NAMALWA (cell line): ENCODE measurements around the gene TANC1.

Source experiments
- DNase-seq: peaks from one replicate; pipeline ENCODE4 v3.0.0-alpha.2; 2015; ENCODE audit warnings: low spot score

The TANC1 gene

DNA sequence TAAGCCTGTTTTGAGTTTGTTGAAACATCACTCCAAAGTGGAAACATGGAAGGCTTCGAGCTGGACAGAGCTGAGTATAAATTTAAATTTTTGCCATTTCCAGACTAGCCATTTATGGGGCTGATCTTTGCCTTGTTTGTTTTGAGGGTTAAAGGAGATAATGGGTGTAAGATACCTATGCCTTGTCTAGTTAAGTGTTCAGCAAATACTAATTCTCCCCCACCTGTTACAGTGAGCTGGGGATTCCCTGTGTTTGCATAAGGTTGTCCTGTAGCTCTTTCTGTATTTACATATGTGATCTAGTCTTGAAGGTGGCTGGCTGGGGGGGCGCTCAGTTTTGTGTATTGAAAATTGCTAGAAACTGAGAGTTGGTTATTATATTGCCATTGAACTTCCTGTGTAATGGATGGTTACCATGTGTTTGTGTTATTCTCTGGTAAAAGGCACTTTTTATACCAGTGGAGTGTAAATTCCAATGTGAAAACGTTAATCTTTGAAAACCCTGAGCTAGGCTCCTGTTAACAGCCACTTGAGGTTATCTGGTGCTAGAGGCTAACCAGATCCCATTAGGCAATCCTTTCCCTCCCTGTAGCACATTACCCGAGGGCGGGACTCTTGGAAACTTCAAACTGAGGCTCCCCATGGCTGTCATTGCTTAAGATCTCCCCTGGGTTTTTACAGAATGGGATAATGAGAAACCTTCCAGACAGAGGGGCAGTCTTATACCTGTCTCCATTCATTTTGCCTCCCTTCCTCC, 26.7 kb downstream of the TANC1 start:
- peak; percentile 36 for DNase-seq

DNA sequence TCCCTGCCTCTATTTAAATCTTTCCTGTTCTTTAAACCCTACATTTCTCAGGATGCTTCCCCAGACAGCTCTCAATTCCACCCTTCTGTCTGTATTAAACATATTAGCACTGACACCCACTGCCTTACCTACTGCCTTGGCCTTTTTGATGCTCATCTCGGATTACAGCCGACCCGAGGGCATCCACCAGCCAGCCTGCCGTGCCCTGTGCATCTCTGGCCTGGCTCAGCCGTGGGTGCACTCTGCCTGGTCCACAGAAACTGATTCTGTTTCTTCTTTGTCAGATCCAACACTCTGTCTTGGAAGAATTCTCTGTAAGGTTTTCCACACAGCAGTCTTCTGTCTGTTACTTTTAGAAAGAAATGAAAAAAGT, 27.2 kb downstream of the TANC1 start:
- no peak for DNase-seq

DNA sequence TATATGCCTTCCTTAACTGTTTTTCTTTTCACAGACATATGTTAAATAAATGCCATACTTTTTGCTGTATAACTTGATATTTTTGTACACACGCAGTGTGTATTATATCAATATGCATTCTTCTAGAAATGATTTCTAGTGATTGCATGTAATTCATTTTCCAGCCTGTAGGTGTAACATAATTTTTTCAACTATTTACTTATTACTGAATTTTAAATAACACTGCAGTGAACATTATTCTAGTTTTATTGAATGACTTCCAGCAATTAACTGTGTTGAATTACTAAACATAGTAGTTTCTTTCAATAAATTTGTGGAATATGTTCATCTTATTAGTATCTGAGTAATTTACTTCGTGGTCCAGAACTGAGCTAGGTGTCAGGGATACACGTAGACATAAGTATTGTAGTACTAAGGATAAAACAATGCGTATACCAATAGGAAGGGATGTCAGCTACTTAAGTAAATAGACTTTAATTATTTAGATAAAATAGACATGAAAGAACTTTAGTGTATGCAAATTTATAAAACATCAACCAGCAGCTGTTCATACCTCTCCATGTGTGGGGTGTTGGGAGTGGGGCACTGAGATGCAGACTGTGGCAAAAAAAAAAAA, 28.0 kb downstream of the TANC1 start:
- peak; percentile 22 for DNase-seq

DNA sequence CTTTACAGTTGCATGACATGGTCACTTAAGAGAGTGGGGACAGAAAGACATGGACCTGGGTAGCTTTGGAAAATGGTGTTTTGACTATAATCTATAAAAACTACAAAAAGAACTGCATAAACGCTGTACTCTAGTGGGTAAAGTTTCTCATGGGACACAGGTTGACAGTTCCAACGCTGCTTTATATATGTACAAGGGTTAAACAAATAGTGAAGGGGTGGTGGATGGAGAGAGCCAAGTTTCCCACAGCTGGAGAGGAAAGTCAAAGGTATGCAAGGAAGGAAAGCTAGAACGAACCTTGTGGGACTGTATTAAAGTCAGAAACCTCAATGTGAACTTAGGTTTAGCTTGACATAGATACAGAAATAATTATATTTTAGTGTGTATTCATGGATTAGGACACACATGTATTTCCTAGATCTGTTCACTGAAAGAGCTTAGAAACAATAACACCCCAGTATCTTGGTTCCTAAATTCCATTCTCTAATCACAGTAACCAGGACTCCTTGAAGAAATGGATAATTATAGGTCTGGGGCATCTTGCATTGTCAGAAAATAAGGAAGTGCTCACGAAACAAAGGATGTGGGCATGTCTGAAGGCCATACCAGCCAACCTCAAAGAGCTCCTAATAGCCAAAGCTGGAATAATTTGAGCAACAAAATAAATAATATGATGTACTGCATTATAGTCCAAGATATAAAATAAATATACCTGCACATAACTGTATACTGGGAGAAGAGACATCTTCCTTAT, 28.8 kb downstream of the TANC1 start:
- no peak for DNase-seq

DNA sequence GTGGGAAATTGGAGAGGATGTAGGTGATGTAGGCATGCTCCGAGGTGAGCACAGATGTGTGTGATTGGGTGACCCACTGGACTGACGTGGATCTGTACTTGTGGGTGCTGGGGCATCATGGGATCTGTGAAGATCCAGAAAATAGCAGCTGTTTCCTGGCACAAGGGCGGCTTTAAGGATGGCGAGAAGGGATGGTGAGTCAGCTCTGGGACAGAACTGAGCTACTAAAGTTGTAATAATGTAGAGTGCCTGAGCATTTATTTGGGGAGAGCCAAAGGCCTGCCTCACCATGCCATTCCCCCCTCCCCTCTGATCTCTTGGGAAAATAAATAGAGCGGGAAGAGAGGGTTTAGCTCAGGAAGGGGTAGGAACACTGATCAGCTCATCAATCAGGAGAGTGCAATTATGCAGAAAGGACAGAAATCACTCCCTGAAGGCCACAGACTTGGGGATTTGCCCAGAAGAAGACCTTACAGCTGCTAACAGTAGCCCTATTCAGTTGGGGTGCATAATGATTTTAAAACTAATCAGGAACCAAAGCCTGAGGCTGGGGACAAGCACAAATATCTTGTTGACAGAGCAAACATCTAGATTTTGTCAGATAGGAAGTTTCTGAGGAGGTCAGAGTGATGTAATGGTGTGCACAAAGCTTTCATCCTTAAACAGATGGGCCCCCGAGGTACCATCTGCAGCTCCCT, 30.3 kb downstream of the TANC1 start:
- DNase-seq, result peak; percentile 28

DNA sequence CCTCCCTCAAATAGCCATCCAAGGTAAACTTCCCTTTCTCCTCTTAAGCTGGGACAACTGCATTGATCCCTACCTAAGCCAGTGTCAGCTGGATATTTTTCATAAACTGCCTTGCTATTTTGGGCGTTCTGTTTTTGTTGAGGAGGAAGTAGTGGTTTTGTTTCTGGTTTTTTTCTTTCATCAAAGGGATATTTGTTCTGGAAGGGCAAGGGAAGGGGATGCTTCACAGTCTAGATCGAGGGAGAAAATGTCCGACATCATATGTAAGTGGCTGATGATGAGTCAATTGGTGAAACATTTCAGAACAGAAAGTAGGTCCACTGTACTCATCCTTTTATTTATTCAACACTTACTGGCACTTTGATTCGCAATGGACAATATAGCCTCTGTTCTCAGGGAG, 31.0 kb downstream of the TANC1 start:
- DNase-seq, result no peak

DNA sequence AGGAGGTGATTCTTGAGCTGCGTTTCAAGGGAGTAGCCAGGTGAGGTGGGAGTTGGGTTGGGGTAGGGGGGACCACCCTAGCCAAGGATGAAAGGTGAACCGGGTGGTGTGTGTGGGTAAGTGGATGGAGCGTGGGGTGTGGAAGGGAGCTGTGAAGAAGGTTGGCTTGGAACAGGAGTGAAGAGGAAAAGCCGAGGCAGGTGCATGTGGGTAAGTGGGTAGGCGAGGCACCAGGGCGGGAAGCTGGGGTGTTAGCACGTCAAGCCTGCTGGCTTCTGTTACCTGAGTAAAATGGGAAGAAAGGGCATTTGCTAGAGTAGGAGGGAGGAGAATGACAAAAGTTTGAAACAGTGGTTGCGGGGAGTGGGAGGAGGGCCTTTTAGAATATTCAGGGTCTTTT, 31.6 kb downstream of the TANC1 start:
- no peak for DNase-seq

DNA sequence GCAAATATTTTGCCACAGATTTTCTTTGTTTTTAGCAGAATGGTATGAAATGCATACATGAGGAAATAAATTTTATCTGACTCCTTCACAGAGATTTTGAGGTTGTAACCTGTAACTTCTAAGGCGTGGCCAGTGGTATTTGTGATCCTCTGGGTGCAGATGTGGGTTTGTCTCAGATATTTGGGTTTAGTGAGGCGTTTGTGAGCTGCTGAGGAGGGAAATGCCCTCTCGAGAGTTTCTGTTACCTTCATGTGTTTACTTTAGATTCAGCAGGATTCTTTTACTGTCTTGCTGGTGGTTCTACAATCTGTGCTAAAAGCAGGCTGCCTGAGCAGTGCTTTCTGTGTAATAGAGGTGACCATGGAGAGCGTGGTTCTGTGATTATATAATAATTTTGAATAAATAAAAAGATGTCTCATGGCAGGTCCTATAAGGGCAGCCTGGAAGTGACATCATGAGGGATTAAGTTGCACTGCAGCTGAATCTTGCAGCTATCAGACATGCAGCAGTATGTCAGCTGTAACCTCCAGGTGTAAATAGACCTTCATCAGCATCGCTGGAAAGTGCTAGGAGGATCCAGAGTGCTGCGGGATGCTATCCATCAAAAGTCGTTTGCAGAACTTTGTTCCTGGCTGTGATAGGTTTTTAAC, 34.1 kb downstream of the TANC1 start:
- no peak for DNase-seq

DNA sequence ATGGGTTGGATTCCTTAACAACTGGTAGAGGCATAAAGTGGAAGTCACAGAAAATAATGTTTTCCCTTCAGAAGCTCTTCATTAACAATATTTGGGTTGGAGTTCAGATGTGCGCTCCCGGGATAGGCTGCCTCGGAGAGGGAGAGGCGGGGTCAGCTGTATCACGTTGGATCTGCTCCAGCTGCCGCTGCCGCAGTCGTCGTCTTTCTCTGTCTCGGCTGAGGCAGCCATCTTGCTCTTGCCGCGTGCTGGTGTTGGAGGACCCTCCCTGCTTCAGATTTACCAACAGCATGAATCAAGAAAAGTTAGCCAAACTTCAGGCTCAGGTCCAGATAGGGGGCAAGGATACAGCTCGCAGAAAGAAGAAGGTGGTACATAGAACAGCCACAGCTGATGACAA, 35.1 kb downstream of the TANC1 start:
- no peak for DNase-seq

DNA sequence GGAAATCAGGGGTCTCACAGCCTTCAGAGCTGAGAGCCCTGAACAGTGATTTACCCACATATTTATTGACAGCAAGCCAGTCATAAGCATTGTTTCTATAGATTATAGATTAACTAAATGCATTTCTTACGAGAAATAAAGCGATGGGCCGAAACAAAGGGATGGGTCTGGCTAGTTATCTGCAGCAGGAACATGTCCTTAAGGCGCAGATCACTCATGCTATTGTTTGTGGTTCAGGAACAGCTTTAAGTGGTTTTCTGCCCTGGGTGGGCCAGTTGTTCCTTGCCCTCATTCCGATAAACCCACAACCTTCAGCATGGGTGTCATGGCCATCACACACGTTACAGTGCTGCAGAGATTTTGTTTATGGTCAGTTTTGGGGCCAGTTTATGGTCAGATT, 36.4 kb downstream of the TANC1 start:
- DNase-seq, result no peak

DNA sequence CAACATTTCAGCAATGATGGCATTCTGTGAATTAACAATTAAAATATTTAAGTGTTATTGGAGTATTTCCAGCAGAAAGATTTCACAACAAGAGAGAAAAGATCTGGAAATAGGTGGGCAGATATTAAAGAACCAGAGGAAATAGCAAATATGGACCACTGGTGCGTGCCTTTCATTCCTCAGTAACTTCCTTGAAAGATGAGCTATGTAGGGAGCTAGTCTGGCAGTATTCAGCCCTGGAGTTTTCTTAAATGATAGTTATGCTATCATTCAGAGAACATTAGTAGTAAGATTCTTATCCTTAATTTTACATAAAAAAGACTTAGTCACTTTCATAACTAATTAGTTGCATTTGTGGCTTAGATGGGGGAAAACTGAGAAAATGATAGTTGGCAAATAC, 41.5 kb downstream of the TANC1 start:
- no peak for DNase-seq

DNA sequence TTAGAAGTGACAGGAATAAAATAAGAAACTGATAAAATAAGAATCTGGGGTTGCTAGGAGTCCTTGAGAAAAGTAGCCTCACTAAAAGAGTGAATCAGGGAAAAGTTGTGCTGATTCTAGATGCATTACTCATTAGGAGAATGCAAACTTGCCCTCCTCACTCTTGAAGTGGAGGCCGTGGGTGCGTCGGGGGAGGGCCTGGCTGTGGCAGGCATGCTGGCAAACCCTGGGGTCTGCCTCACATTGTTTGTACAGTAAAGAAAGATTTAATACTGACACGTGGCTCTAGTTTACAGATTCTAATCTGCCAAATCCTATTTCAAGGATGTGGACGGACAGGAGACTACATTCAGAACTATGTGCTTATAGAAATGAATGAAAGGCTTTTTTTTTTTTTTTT, 41.9 kb downstream of the TANC1 start:
- DNase-seq, result no peak

DNA sequence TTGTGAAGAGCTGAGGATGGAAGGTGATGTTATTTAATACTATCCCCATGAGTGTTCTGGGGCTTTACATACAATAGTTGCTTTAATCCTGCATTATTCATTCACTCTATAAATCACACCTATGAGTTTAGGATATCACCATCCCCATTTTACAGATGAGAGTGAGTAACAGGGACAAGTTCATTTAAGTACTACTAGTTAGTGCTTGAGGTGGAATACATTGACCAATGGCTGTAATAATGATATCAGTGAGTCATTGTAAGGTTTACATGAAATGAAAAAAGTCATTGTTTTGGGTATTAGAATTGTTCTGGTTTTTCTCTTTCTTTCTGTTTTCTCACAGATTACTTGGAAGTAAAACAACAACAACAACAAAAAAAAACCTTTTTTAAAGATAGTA, 42.5 kb downstream of the TANC1 start:
- DNase-seq, result no peak

DNA sequence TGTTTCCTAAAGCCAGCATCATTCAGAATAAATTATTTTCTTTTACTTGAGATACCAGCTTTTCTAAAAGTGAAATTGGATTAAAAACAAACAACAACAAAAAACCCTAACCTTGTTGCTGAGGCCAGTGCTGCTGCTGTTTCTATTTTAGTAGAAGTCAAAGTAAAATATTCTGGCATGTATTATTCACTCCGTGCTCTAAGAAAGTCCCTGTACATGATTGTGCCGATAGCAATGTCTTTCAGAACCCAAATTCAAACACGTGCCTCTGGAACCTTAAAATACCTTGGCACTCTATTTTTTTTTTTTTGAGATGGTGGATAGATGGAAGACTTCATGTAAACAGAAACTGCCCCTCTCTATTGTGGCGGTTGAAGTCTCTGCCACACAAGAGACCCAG, 43.7 kb downstream of the TANC1 start:
- no peak for DNase-seq

DNA sequence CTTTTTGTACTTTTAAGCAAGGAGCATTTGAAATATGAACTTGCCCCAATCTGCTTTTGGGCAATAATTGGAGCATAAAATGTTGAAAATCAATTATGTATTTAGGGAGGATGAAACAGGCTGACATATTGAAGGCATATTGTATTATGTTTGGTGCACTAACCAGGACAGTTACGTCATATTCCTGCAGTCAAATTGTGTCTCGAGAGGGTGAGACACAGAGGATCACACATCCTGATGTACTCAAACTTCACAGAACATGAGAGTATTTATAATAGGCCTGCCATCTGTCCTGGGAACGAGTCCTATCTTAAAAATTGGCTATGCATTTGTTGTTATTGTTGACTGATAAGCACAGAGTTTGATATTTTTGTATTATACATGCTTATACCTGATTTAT, 44.7 kb downstream of the TANC1 start:
- no peak for DNase-seq

DNA sequence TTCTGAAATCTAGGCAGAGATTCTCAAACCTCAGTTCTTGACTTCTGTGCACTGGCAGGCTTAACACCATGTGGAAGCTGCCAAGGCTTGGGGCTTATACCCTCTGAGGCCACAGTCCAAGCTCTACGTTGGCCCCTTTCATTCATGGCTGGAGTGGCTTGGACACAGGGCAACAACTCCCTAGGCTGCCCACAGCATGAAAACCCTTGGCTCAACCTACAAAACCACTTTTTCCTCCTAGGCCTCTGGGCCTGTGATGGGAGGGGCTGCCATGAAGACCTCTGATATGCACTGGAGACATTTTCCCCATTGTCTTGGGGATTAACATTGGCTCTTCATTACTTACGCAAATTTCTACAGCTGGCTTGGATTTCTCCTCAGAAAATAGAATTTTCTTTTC, 46.7 kb downstream of the TANC1 start:
- no peak for DNase-seq

DNA sequence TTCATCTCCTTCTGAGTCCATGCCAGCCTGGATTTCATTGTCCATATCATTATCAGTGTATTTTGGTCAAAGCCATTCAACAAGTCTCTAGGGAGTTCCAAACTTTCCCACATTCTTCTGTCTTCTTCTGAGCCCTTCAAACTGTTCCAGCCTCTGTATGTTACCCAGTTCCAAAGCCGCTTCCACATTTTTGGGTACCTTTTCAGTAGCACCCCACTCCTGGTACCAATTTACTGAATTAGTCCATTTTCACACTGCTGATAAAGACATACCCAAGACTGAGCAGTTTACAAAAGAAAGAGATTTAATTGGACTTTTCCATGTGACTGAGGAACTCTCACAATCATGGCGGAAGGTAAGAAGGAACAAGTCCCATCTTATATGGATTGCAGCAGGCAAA, 47.4 kb downstream of the TANC1 start:
- DNase-seq, result no peak

DNA sequence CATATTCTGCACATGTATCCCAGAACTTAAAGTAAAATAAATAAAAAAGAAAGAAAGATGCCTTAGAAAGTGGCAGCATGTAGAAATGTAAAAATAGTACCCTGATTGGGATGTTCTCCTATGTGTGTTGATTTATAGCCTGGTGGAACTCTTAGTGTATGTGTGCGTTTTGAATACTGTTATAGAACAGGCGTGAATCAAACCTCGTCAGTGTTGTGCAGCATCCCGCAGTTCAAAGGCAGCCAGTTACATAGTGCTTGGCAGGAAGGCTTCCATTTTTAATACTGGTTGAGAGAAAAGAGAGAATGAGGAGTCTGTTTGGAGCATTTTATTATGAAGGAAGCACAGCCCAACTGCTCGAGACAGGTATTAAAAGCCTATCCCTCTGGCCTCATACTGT, 49.4 kb downstream of the TANC1 start:
- no peak for DNase-seq

DNA sequence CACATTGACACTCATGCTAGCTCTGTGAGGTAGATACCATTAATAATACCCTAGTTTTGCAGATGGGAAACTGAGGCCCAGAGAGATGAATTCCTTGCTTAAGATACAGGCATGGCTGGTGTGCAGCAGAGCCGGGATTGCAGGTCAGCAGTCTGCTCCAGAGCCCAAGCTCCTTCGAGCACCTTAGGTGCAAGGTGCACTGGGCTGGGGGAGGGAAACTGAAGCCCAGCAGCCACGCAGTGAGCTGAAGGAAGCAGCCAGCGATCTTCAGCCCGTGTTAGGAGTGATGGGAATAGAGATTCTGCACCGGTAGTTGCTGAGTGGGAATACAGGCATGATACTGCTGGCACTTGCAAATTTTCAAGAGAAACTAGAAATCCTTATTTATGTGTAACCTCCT, 50.6 kb downstream of the TANC1 start:
- DNase-seq, result no peak

DNA sequence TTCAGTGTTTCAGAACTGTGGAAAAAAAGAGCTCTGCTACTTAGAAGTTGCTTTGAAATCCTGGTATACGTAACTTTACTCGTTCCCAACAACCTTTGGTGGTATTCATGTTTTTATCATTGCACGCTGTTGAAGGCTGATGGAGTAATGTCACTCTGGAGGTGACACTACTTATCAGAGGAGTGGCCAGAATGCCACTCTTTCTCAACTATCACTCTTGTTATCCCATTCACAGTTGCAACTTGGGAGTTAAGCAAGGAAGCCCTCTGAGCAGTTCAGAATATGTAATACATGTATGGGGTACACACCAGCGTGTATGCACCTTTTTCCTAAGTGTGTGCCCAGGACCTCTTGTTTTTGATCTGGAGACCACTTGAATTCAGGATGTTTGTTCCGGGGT, 53.6 kb downstream of the TANC1 start:
- no peak for DNase-seq

DNA sequence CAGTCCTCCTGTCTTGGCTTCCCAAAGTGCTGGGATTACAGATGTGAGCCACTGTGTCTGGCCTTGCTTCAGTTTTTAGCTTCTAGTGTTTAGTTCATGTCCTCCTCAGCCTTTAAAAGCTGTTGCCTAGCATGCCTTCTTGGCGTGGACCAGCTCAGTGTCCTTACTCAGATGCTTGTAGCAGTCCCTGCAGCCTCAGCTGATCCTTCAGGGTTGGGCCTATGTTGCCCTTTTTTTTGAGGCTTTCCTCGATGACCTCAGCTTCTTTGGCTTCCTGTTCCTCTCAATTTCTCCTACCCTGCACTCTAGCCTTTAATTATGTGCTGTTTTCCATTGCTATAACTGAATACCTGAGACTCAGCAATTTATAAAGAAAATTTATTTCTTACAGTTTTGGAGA, 57.7 kb downstream of the TANC1 start:
- DNase-seq, result no peak

DNA sequence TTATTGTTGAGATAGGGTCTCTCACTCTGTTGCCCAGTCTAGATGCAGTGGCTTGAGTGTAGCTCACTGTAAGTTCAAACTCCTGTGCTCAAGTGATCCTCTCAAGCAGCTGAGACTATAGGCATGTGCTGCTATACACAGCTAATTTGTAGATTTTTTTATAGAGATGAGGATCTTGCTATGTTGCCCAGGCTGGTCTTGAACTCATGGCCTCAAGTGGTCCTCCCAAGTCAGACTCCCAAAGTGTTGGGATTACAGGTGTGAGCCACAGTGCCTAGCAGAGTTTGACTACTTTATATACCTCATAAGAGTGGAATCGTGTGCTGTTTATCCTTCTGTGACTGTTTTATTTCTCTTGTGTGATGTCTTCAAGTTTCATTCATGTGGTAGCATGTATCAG, 60.3 kb downstream of the TANC1 start:
- DNase-seq, result no peak
